SK-N-SH (cell line): ENCODE results near the gene AJM1. TPM values are rescaled to one million over a fixed set of nuclear protein-coding genes. Genes with fewer than 3 reads are reported as not detected.

Experiments
- CTCF ChIA-PET: fragments of 300-600, 350-600 bp; formaldehyde crosslinking; extraction: SDS; loops from one replicate; lab custom pipeline; 2021; lab: Yijun Ruan, JAX
- POLR2A ChIA-PET: fragments of 350-600 bp; sonication (Branson Sonifier 250); formaldehyde crosslinking; extraction: SDS; loops from one replicate; lab custom pipeline; 2020; ENCODE audit warnings: antibody characterized with exemption, inconsistent platforms; lab: Yijun Ruan, JAX
- DNase-seq: peaks from one replicate; pipeline ENCODE4 v3.0.0; 2012
- H2AFZ ChIP-seq: fragments of 200-600 bp; sonication (generic); 2 replicates; pipeline ENCODE4 v1.8.1; 2016; ENCODE audit warnings: antibody characterized with exemption, mild to moderate bottlenecking, low read depth
- H3F3A ChIP-seq: fragments of 200-600 bp; sonication (generic); replicated peaks from 2 replicates; pipeline ENCODE3; 2016; ENCODE audit warnings: antibody characterized with exemption, mild to moderate bottlenecking; ENCODE audit not compliant: insufficient read depth
- H3K27ac ChIP-seq, 2 experiments: fragments of 200-500 bp in 1 of 2; fragments of 200-600 bp in 1 of 2; sonication (Bioruptor generic) in 1 of 2; sonication (generic), shearing (Covaris generic) in 1 of 2; 2 replicates each; pipeline versions ENCODE4 v1.5.1 to v1.6.1; 2014 to 2016; ENCODE audit warnings: low read depth in 2 of 2, inconsistent platforms in 1 of 2, low read length in 1 of 2, mild to moderate bottlenecking in 1 of 2, mixed read lengths in 1 of 2
- H3K27me3 ChIP-seq: fragments of 200-600 bp; sonication (generic), shearing (Covaris generic); 2 replicates; pipeline ENCODE4 v1.6.1; 2016; ENCODE audit warnings: mixed run types; ENCODE audit not compliant: insufficient read depth
- H3K36me3 ChIP-seq, 2 experiments: fragments of 200-500 bp in 1 of 2; fragments of 200-600 bp in 1 of 2; sonication (Bioruptor generic) in 1 of 2; sonication (generic) in 1 of 2; replicated peaks in 1 of 2; 2 replicates each; pipeline versions ENCODE3 to v1.5.1; 2014 to 2016; ENCODE audit warnings: low read length in 1 of 2, mild to moderate bottlenecking in 1 of 2; ENCODE audit not compliant: insufficient read depth in 2 of 2, control insufficient read depth in 1 of 2
- H3K4me1 ChIP-seq, 2 experiments: fragments of 200-500 bp in 1 of 2; fragments of 200-600 bp in 1 of 2; sonication (Bioruptor generic) in 1 of 2; sonication (generic), shearing (Covaris generic) in 1 of 2; 2 replicates each; pipeline versions ENCODE4 v1.5.1 to v1.6.1; 2014 to 2016; ENCODE audit warnings: low read depth in 1 of 2, low read length in 1 of 2, mixed run types in 1 of 2; ENCODE audit not compliant: insufficient read depth in 2 of 2, control insufficient read depth in 1 of 2
- H3K4me2 ChIP-seq: fragments of 200-600 bp; sonication (generic), shearing (Covaris generic); 2 replicates; pipeline ENCODE4 v1.6.1; 2017; ENCODE audit warnings: mixed run types
- H3K4me3 ChIP-seq, 2 experiments: fragments of 200-500 bp in 1 of 2; fragments of 200-600 bp in 1 of 2; sonication (Bioruptor generic) in 1 of 2; sonication (generic), shearing (Covaris generic) in 1 of 2; 2 replicates each; pipeline versions ENCODE4 v1.5.1 to v1.8.1; 2014 to 2016; ENCODE audit warnings: low read depth in 2 of 2, inconsistent platforms in 1 of 2, low read length in 1 of 2, mild to moderate bottlenecking in 1 of 2, mixed read lengths in 1 of 2, moderate library complexity in 1 of 2
- H3K79me2 ChIP-seq: fragments of 200-600 bp; sonication (generic); 2 replicates; pipeline ENCODE4 v1.8.1; 2017; ENCODE audit warnings: mild to moderate bottlenecking; ENCODE audit not compliant: insufficient read depth
- H3K9ac ChIP-seq: fragments of 200-600 bp; sonication (generic); 2 replicates; pipeline ENCODE4 v1.6.1; 2017; ENCODE audit warnings: mixed run types
- H3K9me2 ChIP-seq: fragments of 200-600 bp; sonication (generic); 2 replicates; pipeline ENCODE4 v1.6.1; 2017; ENCODE audit warnings: mixed run types
- H3K9me3 ChIP-seq: fragments of 200-600 bp; sonication (generic); 2 replicates; pipeline ENCODE4 v1.6.1; 2017; ENCODE audit warnings: mixed run types, mild to moderate bottlenecking, moderate library complexity
- H4K20me1 ChIP-seq: fragments of 200-600 bp; sonication (generic); 2 replicates; pipeline ENCODE4 v1.6.1; 2017; ENCODE audit warnings: mild to moderate bottlenecking, mixed run types; ENCODE audit not compliant: insufficient read depth
- ELF1 ChIP-seq: IDR thresholded peaks from 2 replicates; pipeline ENCODE4 v1.4.0; 2012
- EZH2phosphoT487 ChIP-seq: fragments of 200-600 bp; sonication (generic); IDR thresholded peaks from 2 replicates; pipeline ENCODE4 v1.6.1; 2017; ENCODE audit warnings: low read depth, mixed run types, mild to moderate bottlenecking, antibody characterized with exemption, moderate library complexity, borderline replicate concordance
- MAX ChIP-seq: IDR thresholded peaks from 2 replicates; pipeline ENCODE4 v1.4.0; 2012; ENCODE audit warnings: low read depth
- MEF2A ChIP-seq: IDR thresholded peaks from 2 replicates; pipeline ENCODE4 v1.4.0; 2012; ENCODE audit warnings: low read depth, borderline replicate concordance
- POLR2AphosphoS5 ChIP-seq: IDR thresholded peaks from 2 replicates; pipeline ENCODE4 v1.6.1; 2012; ENCODE audit warnings: low read depth, low read length
- RCOR1 ChIP-seq: fragments of 150-350 bp; IDR thresholded peaks from 2 replicates; pipeline ENCODE4 v1.6.1; 2017; ENCODE audit warnings: antibody characterized with exemption, low read length
- REST ChIP-seq: IDR thresholded peaks from 2 replicates; pipeline ENCODE4 v1.6.1; 2012; ENCODE audit warnings: mild to moderate bottlenecking, low read depth, low read length, moderate library complexity
- RFX5 ChIP-seq: IDR thresholded peaks from 2 replicates; pipeline ENCODE4 v1.6.1; 2012; ENCODE audit warnings: mild to moderate bottlenecking, improper control_type of control experiment, low read length
- USF1 ChIP-seq: IDR thresholded peaks from 2 replicates; pipeline ENCODE4 v1.4.0; 2012; ENCODE audit warnings: low read depth, borderline replicate concordance
- YY1 ChIP-seq: IDR thresholded peaks from 2 replicates; pipeline ENCODE4 v1.4.0; 2012; ENCODE audit warnings: low read depth, mild to moderate bottlenecking
- ZBTB33 ChIP-seq: IDR thresholded peaks from 2 replicates; pipeline ENCODE4 v1.4.0; 2012; ENCODE audit warnings: low read depth, borderline replicate concordance
- WGBS: methylation state at CpG from one replicate; pipeline ENCODE4 v1.1.6; 2017; ENCODE audit warnings: low lambda C conversion rate; 5-methylcytosine and 5-hydroxymethylcytosine counted together
- polyA plus RNA-seq, 3 experiments: library from polyadenylated mRNA; depleted of rRNA; stranded (reverse); fragments of >200 nt; gene quantifications; 2 replicates each; pipeline ENCODE4 v1.2.3, GENCODE V29; 2012
- small RNA-seq, 7 experiments: library from RNA; depleted of rRNA; stranded (forward); fragments of <200 nt; gene quantifications; one replicate each; pipeline ENCODE3, GENCODE V24; 2012
- TF ChIP-seq, protein P1 (sequence below): IDR thresholded peaks from 2 replicates; pipeline ENCODE4; 2012

AJM1 gene
- polyA plus RNA-seq, 1 of the 3 experiments (the other 2 are of a cell fraction) = 2.4 TPM

- no peaks in the 10 kb centered on the region for H3F3A ChIP-seq
- DNase-seq = no peak
- no peaks in the 10 kb centered on the region for H3K36me3 ChIP-seq
- H3K79me2 ChIP-seq = peaks cover 88% of the 10 kb centered on the region
- WGBS = 93% methylated on average over 13 of the region's 13 CpGs
- TF ChIP-seq EZH2phosphoT487 (no peak), POLR2AphosphoS5 (no peak), MAX (no peak), ELF1 (no peak), RFX5 (no peak), RCOR1 (no peak), REST (no peak), ZBTB33 (no peak), MEF2A (no peak), YY1 (no peak), USF1 (no peak)
- TF ChIP-seq, protein P1, sequence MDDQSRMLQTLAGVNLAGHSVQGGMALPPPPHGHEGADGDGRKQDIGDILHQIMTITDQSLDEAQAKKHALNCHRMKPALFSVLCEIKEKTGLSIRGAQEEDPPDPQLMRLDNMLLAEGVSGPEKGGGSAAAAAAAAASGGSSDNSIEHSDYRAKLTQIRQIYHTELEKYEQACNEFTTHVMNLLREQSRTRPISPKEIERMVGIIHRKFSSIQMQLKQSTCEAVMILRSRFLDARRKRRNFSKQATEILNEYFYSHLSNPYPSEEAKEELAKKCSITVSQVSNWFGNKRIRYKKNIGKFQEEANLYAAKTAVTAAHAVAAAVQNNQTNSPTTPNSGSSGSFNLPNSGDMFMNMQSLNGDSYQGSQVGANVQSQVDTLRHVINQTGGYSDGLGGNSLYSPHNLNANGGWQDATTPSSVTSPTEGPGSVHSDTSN = no peak
- no peak overlapping the region for H3K9ac ChIP-seq
- no peak overlapping the region for H2AFZ ChIP-seq
- no peaks in the 10 kb centered on the region for H3K9me3 ChIP-seq
- peaks cover 13% of the 10 kb centered on the region; the same call in 1 of the 2 replicates for H4K20me1 ChIP-seq
- POLR2A ChIA-PET = no interaction called here
- H3K27me3 ChIP-seq = no peaks in the 10 kb centered on the region
- peaks cover 0 to 4% of the 10 kb centered on the region in 2 experiments; a peak in 1 of 4 replicates for H3K4me1 ChIP-seq
- CTCF ChIA-PET = interaction anchor here (0.7 to 1.3 kb wide), 3 partner anchors 54 to 180 kb away, joined by 3 read pairs; partner anchors contain the start of genes FBXW5 and SAPCD2
- H3K4me2 ChIP-seq = no peak overlapping the region
- H3K4me3 ChIP-seq = no peak overlapping the region
- no peak overlapping the region for H3K27ac ChIP-seq
- no peaks in the 10 kb centered on the region for H3K9me2 ChIP-seq
Measured at GRCh38 chr9:136890661-136891060, 48.4 kb downstream of the AJM1 start.

Small RNA genes within 50 kb of the gene (small RNA-seq; reads per million reads assigned to genes)
- gene AL355987.2 = 0 reads per million in 7 experiments
- gene MIR4292 = 0 to 0.11 (median 0) reads per million in 7 experiments
- 0 to 0.78 (median 0.10) reads per million in 7 experiments for gene MIR4479

Other genes starting within 250 kb of the AJM1 start
- gene EGFL7, start 179.6 kb upstream of the AJM1 start, polyA plus RNA-seq (2012; rRNA removed) = 39.8 and 43.0 TPM in 2 replicates
- 41.8 and 46.8 TPM in 2 replicates for gene AGPAT2, start 155.0 kb upstream of the AJM1 start, polyA plus RNA-seq (2012; rRNA removed)
- gene DIPK1B, start 129.9 kb upstream of the AJM1 start, polyA plus RNA-seq (2012; rRNA removed) = 24.5 and 27.1 TPM in 2 replicates
- not detected in 2 replicates for gene LCN10, start 99.5 kb upstream of the AJM1 start, polyA plus RNA-seq (2012; rRNA removed)
- gene LCN6, start 94.0 kb upstream of the AJM1 start, polyA plus RNA-seq (2012; rRNA removed) = not detected in 2 replicates
- not detected in 2 replicates for gene LCN8, start 84.2 kb upstream of the AJM1 start, polyA plus RNA-seq (2012; rRNA removed)
- 0.08 TPM in 1 of 2 replicates, not detected in the other for gene LCN15, start 78.0 kb upstream of the AJM1 start, polyA plus RNA-seq (2012; rRNA removed)
- gene TMEM141, start 51.1 kb upstream of the AJM1 start, polyA plus RNA-seq (2012; rRNA removed) = 112 and 135 TPM in 2 replicates
- gene CCDC183, start 46.1 kb upstream of the AJM1 start, polyA plus RNA-seq (2012; rRNA removed) = 5.3 and 6.8 TPM in 2 replicates
- 40.0 and 43.6 TPM in 2 replicates for gene RABL6, start 34.5 kb upstream of the AJM1 start, polyA plus RNA-seq (2012; rRNA removed)
- gene PHPT1, start 6.9 kb downstream of the AJM1 start, polyA plus RNA-seq (2012; rRNA removed) = 338 and 517 TPM in 2 replicates
- 4.2 and 5.0 TPM in 2 replicates for gene MAMDC4, start 9.9 kb downstream of the AJM1 start, polyA plus RNA-seq (2012; rRNA removed)
- gene EDF1, start 23.8 kb downstream of the AJM1 start, polyA plus RNA-seq (2012; rRNA removed) = 756 and 1,070 TPM in 2 replicates
- gene TRAF2, start 44.0 kb downstream of the AJM1 start, polyA plus RNA-seq (2012; rRNA removed) = 13.3 and 15.4 TPM in 2 replicates
- gene FBXW5, start 102.3 kb downstream of the AJM1 start, polyA plus RNA-seq (2012; rRNA removed) = 78.9 and 85.5 TPM in 2 replicates
- 0.28 and 0.49 TPM in 2 replicates for gene C8G, start 102.8 kb downstream of the AJM1 start, polyA plus RNA-seq (2012; rRNA removed)
- 0.87 and 1.1 TPM in 2 replicates for gene LCN12, start 109.8 kb downstream of the AJM1 start, polyA plus RNA-seq (2012; rRNA removed)
- gene PTGDS, start 135.0 kb downstream of the AJM1 start, polyA plus RNA-seq (2012; rRNA removed) = not detected in 2 replicates
- not detected in 2 replicates for gene LCNL1, start 140.5 kb downstream of the AJM1 start, polyA plus RNA-seq (2012; rRNA removed)
- gene PAXX, start 149.9 kb downstream of the AJM1 start, polyA plus RNA-seq (2012; rRNA removed) = 37.8 and 52.9 TPM in 2 replicates
- 0.60 and 1.0 TPM in 2 replicates for gene CLIC3, start 154.1 kb downstream of the AJM1 start, polyA plus RNA-seq (2012; rRNA removed)
- 26.0 and 34.7 TPM in 2 replicates for gene ABCA2, start 185.8 kb downstream of the AJM1 start, polyA plus RNA-seq (2012; rRNA removed)
- gene FUT7, start 189.6 kb downstream of the AJM1 start, polyA plus RNA-seq (2012; rRNA removed) = not detected in 2 replicates
- gene NPDC1, start 203.7 kb downstream of the AJM1 start, polyA plus RNA-seq (2012; rRNA removed) = 47.4 and 48.1 TPM in 2 replicates
- gene ENTPD2, start 211.6 kb downstream of the AJM1 start, polyA plus RNA-seq (2012; rRNA removed) = not detected in 2 replicates
- gene SAPCD2, start 228.1 kb downstream of the AJM1 start, polyA plus RNA-seq (2012; rRNA removed) = 4.6 and 6.0 TPM in 2 replicates
- 3.2 and 5.6 TPM in 2 replicates for gene UAP1L1, start 235.0 kb downstream of the AJM1 start, polyA plus RNA-seq (2012; rRNA removed)
- 57.8 and 61.9 TPM in 2 replicates for gene MAN1B1, start 244.5 kb downstream of the AJM1 start, polyA plus RNA-seq (2012; rRNA removed)